ENCODE results near the gene CIRBP. TPM values are rescaled to one million over a fixed set of nuclear protein-coding genes. Genes with fewer than 3 reads are reported as not detected.
A peak's percentile ranks its signal among the peaks of the same experiment; 100 is the strongest.

CIRBP gene
- total and polyA plus RNA-seq, 2 of the 13 experiments (the other 11 are each of a cell fraction or from before 2014, with no cell fraction given), result 133 to 140 TPM

GRCh38 chr19:1275260-1275975, 6.3 kb downstream of the CIRBP start, which contains the start of gene FAM174C (continued):
- TF ChIP-seq BCL3 (CRISPR knock-in tag; IDR thresholded peaks at IDR 0.05) (peak; percentile 98), TMF1 (CRISPR knock-in tag; IDR thresholded peaks at IDR 0.05; ENCODE audit: low read depth) (peak; percentile 94), GRHL1 (CRISPR knock-in tag; conservative IDR thresholded peaks at IDR 0.05) (no peak), NAIF1 (CRISPR knock-in tag; IDR thresholded peaks at IDR 0.05; ENCODE audit: borderline replicate concordance) (no peak), ZBTB33 (CRISPR knock-in tag; IDR thresholded peaks at IDR 0.05) (no peak; the same call in 1 of the 2 replicates), ZNF589 (CRISPR knock-in tag; conservative IDR thresholded peaks at IDR 0.05) (peak; percentile 66; the same call in 1 of the 2 replicates), MAFG (CRISPR knock-in tag; IDR thresholded peaks at IDR 0.05) (no peak), RCOR2 (CRISPR knock-in tag; IDR thresholded peaks at IDR 0.05) (no peak), ZNF484 (CRISPR knock-in tag; IDR thresholded peaks at IDR 0.05; ENCODE audit: borderline replicate concordance, low read depth) (no peak), MYC (CRISPR knock-in tag; IDR thresholded peaks at IDR 0.05; ENCODE audit: borderline replicate concordance) (peak; percentile 87), ZBTB49 (CRISPR knock-in tag; IDR thresholded peaks at IDR 0.05; ENCODE audit: borderline replicate concordance) (no peak), ZNF777 (CRISPR knock-in tag; IDR thresholded peaks at IDR 0.05) (no peak), ZNF574 (CRISPR knock-in tag; IDR thresholded peaks at IDR 0.05) (peak; percentile 88), ZFAT (CRISPR knock-in tag; conservative IDR thresholded peaks at IDR 0.05) (no peak), NFIC (IDR thresholded peaks at IDR 0.05; ENCODE audit: low read length) (no peak)

Data from HepG2 (cell line).